ENCODE measurements around the gene MYO1D. TPM values are rescaled to one million over a fixed set of nuclear protein-coding genes. Genes with fewer than 3 reads are reported as not detected.

Gene MYO1D
- total RNA-seq, 2 donors from 2014 or later, result 21.4 to 48.3 TPM

- no peak overlapping the region for H3K4me3 ChIP-seq
- intact Hi-C loops (cut with DNase I), result no loop called here
- no peaks in the 10 kb centered on the region for H3K36me3 ChIP-seq (replicated peaks in 1 of 2; ENCODE audit: insufficient read depth in 1 of 2, low read depth in 2 of 2)
- no peaks in the 10 kb centered on the region for H3K27me3 ChIP-seq
- no peak for TF ChIP-seq POLR2A (IDR thresholded peaks at IDR 0.05)
- TF ChIP-seq CTCF (IDR thresholded peaks at IDR 0.05), result no peak
- no peak overlapping the region for H3K27ac ChIP-seq
- peaks cover 7% of the 10 kb centered on the region for H3K4me1 ChIP-seq
- ATAC-seq (no peak), DNase-seq (no peak)
- WGBS, 2 donors, result 85 to 90% methylated on average over 5 of the region's 5 CpGs
- no peaks in the 10 kb centered on the region for H3K9me3 ChIP-seq
Observed at GRCh38 chr17:32917842-32918241, 40.9 kb upstream of the MYO1D start.

- ATAC-seq (no peak), DNase-seq (no peak)
- no peaks in the 10 kb centered on the region for H3K27me3 ChIP-seq
- intact Hi-C loops (cut with DNase I), result no loop called here
- H3K27ac ChIP-seq, result no peak overlapping the region
- H3K9me3 ChIP-seq, result no peaks in the 10 kb centered on the region
- H3K36me3 ChIP-seq (replicated peaks in 1 of 2; ENCODE audit: insufficient read depth in 1 of 2, low read depth in 2 of 2), result no peaks in the 10 kb centered on the region
- H3K4me3 ChIP-seq, result no peak overlapping the region
- TF ChIP-seq POLR2A (IDR thresholded peaks at IDR 0.05) (no peak), CTCF (IDR thresholded peaks at IDR 0.05) (no peak)
- peaks cover 15% of the 10 kb centered on the region for H3K4me1 ChIP-seq
Observed at GRCh38 chr17:32917081-32917480, 40.2 kb upstream of the MYO1D start.

- Histone ChIP-seq H3K4me3 (no peak overlapping the region), H3K27me3 (no peaks in the 10 kb centered on the region), H3K27ac (no peak overlapping the region), H3K36me3 (replicated peaks in 1 of 2; ENCODE audit: insufficient read depth in 1 of 2, low read depth in 2 of 2) (no peaks in the 10 kb centered on the region), H3K4me1 (peaks cover 25% of the 10 kb centered on the region), H3K9me3 (no peaks in the 10 kb centered on the region)
- ATAC-seq (no peak), DNase-seq (no peak)
- WGBS, 2 donors, result 36 to 45% methylated on average over 3 of the region's 3 CpGs
- TF ChIP-seq CTCF (IDR thresholded peaks at IDR 0.05) (no peak), POLR2A (IDR thresholded peaks at IDR 0.05) (no peak)
- intact Hi-C loops (cut with DNase I), result no loop called here
Observed at GRCh38 chr17:32916134-32916533, 39.2 kb upstream of the MYO1D start.

GRCh38 chr17:32915245-32915644, 38.3 kb upstream of the MYO1D start:
- ATAC-seq, result no peak
- peak in 1 of 4 donors; percentile 27 for DNase-seq
- H3K4me3 ChIP-seq, result no peak overlapping the region
- 14 to 34% methylated on average over 2 of the region's 2 CpGs for WGBS, 2 donors
- H3K27ac ChIP-seq, result no peak overlapping the region
- no peaks in the 10 kb centered on the region for H3K27me3 ChIP-seq
- no peaks in the 10 kb centered on the region for H3K9me3 ChIP-seq
- no peaks in the 10 kb centered on the region for H3K36me3 ChIP-seq (replicated peaks in 1 of 2; ENCODE audit: insufficient read depth in 1 of 2, low read depth in 2 of 2)
- H3K4me1 ChIP-seq, result peaks cover 33% of the 10 kb centered on the region
- TF ChIP-seq CTCF (IDR thresholded peaks at IDR 0.05), result no peak
- no peak for TF ChIP-seq POLR2A (IDR thresholded peaks at IDR 0.05)
- intact Hi-C loops (cut with DNase I), result no loop called here

GRCh38 chr17:32914181-32914580, 37.3 kb upstream of the MYO1D start:
- Histone ChIP-seq H3K27me3 (no peaks in the 10 kb centered on the region), H3K9me3 (no peaks in the 10 kb centered on the region), H3K4me3 (no peak overlapping the region), H3K4me1 (peaks cover 41% of the 10 kb centered on the region), H3K36me3 (replicated peaks in 1 of 2; ENCODE audit: insufficient read depth in 1 of 2, low read depth in 2 of 2) (no peaks in the 10 kb centered on the region), H3K27ac (no peak overlapping the region)
- intact Hi-C loops (cut with DNase I), result no loop called here
- no peak for TF ChIP-seq POLR2A (IDR thresholded peaks at IDR 0.05)
- TF ChIP-seq CTCF (IDR thresholded peaks at IDR 0.05), result no peak
- no peak for DNase-seq
- ATAC-seq, result no peak
- WGBS, 2 donors, result 92 to 93% methylated on average over 3 of the region's 3 CpGs

All from body of pancreas (tissue), 4 donors.